Left cardiac atrium (tissue), 4 donors: Measurements from ENCODE around the gene CAMK1D. TPM values are rescaled to one million over a fixed set of nuclear protein-coding genes. Genes with fewer than 3 reads are reported as not detected.

Source experiments
- ATAC-seq, 2 donors: fragments of 200-7000 bp; cut with Tn5 transposase; one replicate each; pipeline ENCODE4 v1.9.1; 2020; ENCODE audit warnings: mild to moderate bottlenecking in 2 of 2, moderate library complexity in 2 of 2
- DNase-seq: peaks from one replicate; pipeline ENCODE4 v3.0.0-alpha.2; 2020
- intact Hi-C, 2 donors: fragments of 100-400 bp; cut with DNase I; formaldehyde crosslinking; loops; one replicate each; pipeline versions ENCODE4 v1.14.1 to v1.15.1; 2022 to 2023
- total RNA-seq, 2 donors: library from RNA; stranded (reverse); fragmentation: NEBNext Ultra II Directional; extraction: Animal tissue kit (Norgen Biotek cat#: 25700); gene quantifications; one replicate each; pipeline ENCODE4 v1.2.1, GENCODE V29; 2021
- donor health status: DM: no; HTN: yes; CAD: no.
- donor health status: DM: no; HTN: yes; CAD: no; lungs with severe emphysema.
- donor health status: DM: yes; HTN: yes; CAD: no.
- donor health status: Dilated cardiomyopathy.

CAMK1D gene
- total RNA-seq, 2 donors from 2014 or later = 23.8 to 38.5 TPM

DNA sequence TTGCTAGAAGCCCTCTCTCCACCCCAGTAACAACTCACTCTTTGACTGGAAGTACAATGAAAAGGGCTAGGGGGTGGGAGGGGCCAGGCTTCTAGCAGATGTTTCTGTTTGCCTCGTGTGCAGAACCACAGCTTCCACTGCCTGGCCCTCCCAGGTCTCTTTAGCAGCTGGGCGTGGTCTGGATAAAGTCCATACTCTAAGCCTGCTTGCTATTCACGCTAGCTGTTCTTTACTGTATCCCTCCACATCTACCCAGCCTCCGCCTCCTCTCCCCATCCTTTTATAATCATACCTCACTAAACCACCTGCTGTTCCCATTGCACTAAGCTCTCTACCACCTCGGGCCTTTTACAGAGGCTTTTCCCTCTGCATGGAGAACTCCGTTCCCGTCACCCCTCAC lies 288.8 kb downstream of the CAMK1D start:
- no peak for ATAC-seq
- intact Hi-C loops = no loop called here
- DNase-seq = no peak

- DNase-seq = no peak
- intact Hi-C loops = no loop called here
- no peak for ATAC-seq
These were observed 289.4 kb downstream of the CAMK1D start for GRCh38 chr10:12638781-12639180.

GRCh38 chr10:12639996-12640944 lies 290.9 kb downstream of the CAMK1D start:
- no peak for DNase-seq
- intact Hi-C loops = no loop called here
- no peak for ATAC-seq

- no peak for ATAC-seq
- DNase-seq = no peak
- intact Hi-C loops = no loop called here
These were observed 292.7 kb downstream of the CAMK1D start for GRCh38 chr10:12642036-12642435.

- ATAC-seq = no peak
- DNase-seq = no peak
- intact Hi-C loops = no loop called here
These were observed 293.9 kb downstream of the CAMK1D start for GRCh38 chr10:12643279-12643678.

- ATAC-seq = no peak
- intact Hi-C loops = no loop called here
- DNase-seq = no peak
These were observed 295.2 kb downstream of the CAMK1D start for GRCh38 chr10:12644380-12645144.

- DNase-seq = no peak
- intact Hi-C loops = no loop called here
These were observed 296.1 kb downstream of the CAMK1D start for GRCh38 chr10:12645449-12645848.

GRCh38 chr10:12649012-12649584 lies 299.8 kb downstream of the CAMK1D start:
- ATAC-seq (peak; percentile 21 to 57), DNase-seq (no peak)
- intact Hi-C loops = no loop called here

More at GRCh38 chr10:12645449-12645848, 296.1 kb downstream of the CAMK1D start:
- no peak for ATAC-seq

GRCh38 chr10:12650122-12650521 lies 300.8 kb downstream of the CAMK1D start:
- DNase-seq (no peak), ATAC-seq (peak in 1 of 2 donors; percentile 33)
- intact Hi-C loops = no loop called here

- intact Hi-C loops = no loop called here
- ATAC-seq (no peak), DNase-seq (no peak)
These were observed 301.4 kb downstream of the CAMK1D start for GRCh38 chr10:12650538-12651298.

DNA sequence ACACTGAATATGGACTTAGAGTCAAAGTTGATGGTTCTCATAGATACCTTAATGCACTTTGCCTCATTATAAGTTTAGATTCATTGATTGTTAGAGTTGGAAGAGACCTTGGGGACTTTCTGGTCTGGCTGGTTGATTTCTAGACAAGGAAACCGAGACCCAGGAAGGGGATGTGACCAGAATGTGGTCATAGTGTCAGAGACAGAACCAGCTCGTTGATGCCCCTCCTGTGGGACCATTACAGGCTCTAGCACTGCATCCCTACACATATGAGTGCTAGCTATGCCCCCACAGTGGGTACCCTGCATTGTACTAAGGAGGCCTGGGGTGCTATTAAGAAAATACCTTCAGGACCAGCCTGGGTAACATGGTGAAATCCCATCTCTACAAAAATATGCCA lies 306.6 kb downstream of the CAMK1D start:
- intact Hi-C loops = loop anchor here in 1 of 2 donors (5.0 kb wide), 1 partner anchor 394 kb away; no protein-coding TSS in a partner anchor
- ATAC-seq (no peak), DNase-seq (no peak)

- intact Hi-C loops = loop anchor here in 1 of 2 donors (5.0 kb wide), 1 partner anchor 394 kb away; no protein-coding TSS in a partner anchor
- ATAC-seq (peak; percentile 59 to 68), DNase-seq (no peak)
These were observed 307.3 kb downstream of the CAMK1D start for GRCh38 chr10:12656518-12657142.

- DNase-seq (no peak), ATAC-seq (no peak)
- intact Hi-C loops = loop anchor here in 1 of 2 donors (5.0 kb wide), 1 partner anchor 395 kb away; no protein-coding TSS in a partner anchor
These were observed 308.1 kb downstream of the CAMK1D start for GRCh38 chr10:12657489-12657888.

DNA sequence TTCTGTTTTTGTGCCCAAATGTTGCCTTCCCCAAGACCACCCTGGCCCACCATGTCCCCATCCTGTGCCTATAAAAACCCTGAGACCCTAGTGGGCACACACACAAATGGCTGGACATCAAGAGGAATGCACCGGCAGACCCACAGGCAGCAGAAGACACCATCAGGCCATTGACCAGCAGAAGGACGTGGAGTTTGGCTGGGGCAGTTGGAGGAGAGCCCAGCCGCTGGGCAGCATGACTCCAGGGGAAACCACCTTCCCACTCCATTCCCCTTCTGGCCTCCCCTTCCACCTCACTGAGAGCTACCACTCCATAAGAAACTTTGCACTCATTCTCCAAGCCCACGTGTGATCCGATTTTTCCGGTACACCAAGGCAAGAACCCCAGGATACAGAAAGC lies 309.2 kb downstream of the CAMK1D start:
- DNase-seq (no peak), ATAC-seq (no peak)
- intact Hi-C loops = loop anchor here in 1 of 2 donors (5.0 kb wide), 1 partner anchor 396 kb away; no protein-coding TSS in a partner anchor

DNA sequence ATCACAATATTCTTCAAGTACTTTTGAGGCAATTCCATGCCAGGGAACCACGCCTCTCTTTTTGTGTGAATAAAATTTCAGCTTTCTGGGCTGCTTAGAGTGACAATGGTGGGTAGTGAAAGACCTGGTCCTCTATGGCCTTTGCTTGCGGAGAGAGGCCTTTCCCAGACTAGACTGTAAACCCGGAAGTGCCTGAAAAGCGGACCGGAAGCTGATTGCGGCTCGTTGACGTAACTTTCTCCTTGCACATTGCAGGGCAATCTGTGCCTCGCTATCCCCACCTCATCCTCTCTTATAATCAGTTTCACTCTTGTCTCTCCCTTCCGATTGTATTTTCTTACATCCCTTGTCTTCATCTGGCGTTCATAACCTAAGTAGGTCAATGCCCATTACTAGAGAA lies 310.4 kb downstream of the CAMK1D start:
- ATAC-seq = no peak
- intact Hi-C loops = loop anchor here in 1 of 2 donors (5.0 kb wide), 1 partner anchor 397 kb away; no protein-coding TSS in a partner anchor

DNA sequence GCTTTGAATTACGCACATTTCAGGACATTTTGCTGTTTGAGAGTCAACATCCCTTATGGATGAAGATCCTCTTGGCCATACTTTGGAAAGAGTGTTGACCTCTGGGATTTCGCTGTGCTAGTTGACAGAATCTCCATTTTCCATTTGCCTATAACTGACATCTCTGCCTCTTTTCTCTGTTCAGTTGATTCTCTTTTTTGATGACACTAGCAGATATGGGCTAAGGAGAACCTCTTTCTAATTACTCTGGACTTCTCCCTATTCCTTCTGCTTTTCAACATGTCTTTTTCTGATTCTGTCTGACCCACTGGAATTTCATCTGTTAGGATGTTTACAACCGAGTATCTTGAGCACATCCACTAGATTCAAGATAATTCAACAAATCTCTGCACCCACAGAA lies 311.5 kb downstream of the CAMK1D start:
- DNase-seq = no peak
- intact Hi-C loops = no loop called here
- no peak for ATAC-seq

More for the DNA sequence above, 310.4 kb downstream of the CAMK1D start:
- no peak for DNase-seq

DNA sequence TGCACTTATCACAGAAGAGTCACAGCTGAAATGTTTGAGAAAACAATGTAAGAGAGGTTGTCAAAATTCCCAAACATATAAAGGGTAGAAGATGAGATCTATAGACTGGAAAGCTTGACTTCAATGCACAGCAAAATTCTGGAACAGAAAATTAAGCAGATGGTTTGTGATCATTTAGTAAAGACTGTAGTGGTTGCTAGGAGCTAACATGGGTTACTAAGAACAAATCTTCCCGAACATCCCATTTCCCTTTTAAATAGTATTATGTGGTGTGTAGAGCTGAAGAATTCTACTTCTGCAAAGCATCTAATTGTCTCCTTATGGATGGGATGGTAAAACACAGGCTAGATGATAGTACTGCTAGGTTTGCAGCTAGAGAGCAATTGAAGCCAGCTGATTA lies 312.3 kb downstream of the CAMK1D start:
- intact Hi-C loops = no loop called here
- ATAC-seq (no peak), DNase-seq (no peak)

GRCh38 chr10:12663863-12664262 lies 314.5 kb downstream of the CAMK1D start:
- ATAC-seq (no peak), DNase-seq (no peak)
- intact Hi-C loops = no loop called here
